GM12892 (cell line): ENCODE measurements around the gene USP46.

ENCODE experiments used
- POLR2A ChIP-seq: IDR thresholded peaks from 2 replicates; pipeline ENCODE4 v1.6.1; 2011; ENCODE audit warnings: low read depth, low read length, control low read depth
- TAF1 ChIP-seq: IDR thresholded peaks from 2 replicates; pipeline ENCODE4 v1.6.1; 2011; ENCODE audit warnings: low read depth, mild to moderate bottlenecking, control low read depth, low read length, borderline replicate concordance

DNA sequence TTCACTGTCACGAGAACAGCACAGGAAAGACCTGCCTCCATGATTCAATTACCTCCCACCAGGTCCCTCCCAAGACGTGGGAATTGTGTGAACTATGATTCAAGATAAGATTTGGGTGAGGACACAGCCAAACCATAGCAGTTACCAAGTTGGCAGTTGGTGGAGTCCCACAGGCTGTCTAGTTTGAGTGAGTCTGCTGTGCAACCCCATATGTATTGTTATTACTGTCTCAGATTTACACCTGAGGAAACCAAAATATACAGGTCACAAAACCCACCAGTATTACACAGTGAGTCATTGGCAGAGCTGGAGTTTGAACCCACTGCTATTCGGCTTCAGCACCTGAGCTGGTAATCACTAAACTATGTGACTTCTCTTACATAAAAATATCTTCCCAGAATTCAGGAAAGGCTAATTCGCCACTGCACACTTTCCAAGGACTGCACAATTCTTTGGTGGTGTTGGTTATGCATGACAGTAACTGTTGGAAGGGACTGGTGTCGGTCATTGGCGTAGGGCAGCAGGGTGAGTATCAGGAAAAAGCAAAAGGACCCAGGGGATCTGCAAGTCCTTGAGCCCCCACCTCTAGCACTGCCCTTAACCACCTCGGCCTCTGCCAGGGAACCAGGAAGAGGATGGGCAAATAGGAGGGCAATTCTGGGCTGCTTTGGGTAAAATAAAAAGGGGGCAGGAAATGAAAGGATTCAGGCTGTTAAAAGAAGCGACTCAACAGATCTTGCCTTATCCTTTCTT, 110.1 kb downstream of the USP46 start:
- TF ChIP-seq POLR2A (no peak), TAF1 (no peak)
